GM23248 (cell line): ENCODE results near the gene GHR. TPM values are rescaled to one million over a fixed set of nuclear protein-coding genes. Genes with fewer than 3 reads are reported as not detected.
"Not testable (repeated sequence)": the region's sequence is repeated elsewhere in the genome, so short reads cannot be mapped to it uniquely, and the experiment has no call there.

Experiments
- DNase-seq: peaks from one replicate; pipeline ENCODE4 v3.0.0-alpha.2; 2015
- H2AFZ ChIP-seq: fragments of 200-600 bp; sonication (generic); 2 replicates; pipeline ENCODE4 v1.6.1; 2016; ENCODE audit warnings: antibody characterized with exemption
- H3F3A ChIP-seq: fragments of 200-600 bp; sonication (generic); 2 replicates; pipeline ENCODE4 v1.6.1; 2016; ENCODE audit warnings: mild to moderate bottlenecking, antibody characterized with exemption, mixed run types; ENCODE audit not compliant: insufficient read depth
- H3K27ac ChIP-seq: fragments of 200-600 bp; sonication (generic); 2 replicates; pipeline ENCODE4 v1.5.1; 2016; ENCODE audit warnings: mild to moderate bottlenecking
- H3K27me3 ChIP-seq: fragments of 200-600 bp; sonication (generic); replicated peaks from 2 replicates; pipeline ENCODE4 v1.6.1; 2016; ENCODE audit warnings: mild to moderate bottlenecking; ENCODE audit not compliant: insufficient read depth
- H3K36me3 ChIP-seq: fragments of 200-600 bp; sonication (generic); 2 replicates; pipeline ENCODE4 v1.6.1; 2016; ENCODE audit warnings: low read depth, mild to moderate bottlenecking
- H3K4me1 ChIP-seq: fragments of 200-600 bp; sonication (generic); 2 replicates; pipeline ENCODE4 v1.6.1; 2016; ENCODE audit warnings: mild to moderate bottlenecking; ENCODE audit not compliant: insufficient read depth
- H3K4me2 ChIP-seq: fragments of 200-600 bp; sonication (generic); one replicate; pipeline ENCODE4 v1.6.1; 2016; ENCODE audit warnings: mild to moderate bottlenecking; ENCODE audit not compliant: unreplicated experiment
- H3K4me3 ChIP-seq: fragments of 200-600 bp; sonication (generic); 2 replicates; pipeline ENCODE4 v1.5.1; 2016; ENCODE audit warnings: mild to moderate bottlenecking
- H3K79me2 ChIP-seq: fragments of 200-600 bp; sonication (generic); 2 replicates; pipeline ENCODE4 v1.6.1; 2016; ENCODE audit warnings: mild to moderate bottlenecking; ENCODE audit not compliant: insufficient read depth
- H3K9ac ChIP-seq: fragments of 200-600 bp; sonication (generic); 2 replicates; pipeline ENCODE4 v1.6.1; 2016; ENCODE audit warnings: mild to moderate bottlenecking
- H3K9me2 ChIP-seq: fragments of 200-600 bp; sonication (generic); 2 replicates; pipeline ENCODE4 v1.6.1; 2016; ENCODE audit warnings: mixed run types, mild to moderate bottlenecking, moderate library complexity; ENCODE audit not compliant: insufficient read depth
- H3K9me3 ChIP-seq: fragments of 200-600 bp; sonication (generic); one replicate; pipeline ENCODE4 v1.6.1; 2017; ENCODE audit warnings: low read depth
- H4K20me1 ChIP-seq: fragments of 200-600 bp; sonication (generic); 2 replicates; pipeline ENCODE4 v1.6.0; 2016; ENCODE audit not compliant: insufficient read depth
- EZH2 ChIP-seq: fragments of 200-600 bp; sonication (generic); IDR thresholded peaks from 2 replicates; pipeline ENCODE4 v1.6.1; 2018; ENCODE audit warnings: antibody characterized with exemption, mild to moderate bottlenecking; ENCODE audit not compliant: insufficient read depth, poor library complexity, severe bottlenecking
- EZH2phosphoT487 ChIP-seq: fragments of 200-600 bp; sonication (generic); IDR thresholded peaks from 2 replicates; pipeline ENCODE4 v1.6.1; 2018; ENCODE audit warnings: antibody characterized with exemption, moderate library complexity, mild to moderate bottlenecking, low read depth; ENCODE audit not compliant: insufficient read depth
- WGBS, 2 experiments: methylation state at CpG; one replicate each; pipeline ENCODE4 v1.1.6; 2015 to 2017; ENCODE audit warnings: low lambda C conversion rate in 2 of 2, low coverage in 1 of 2; ENCODE audit errors: missing lambda C conversion rate in 2 of 2; 5-methylcytosine and 5-hydroxymethylcytosine counted together
- in situ Hi-C: fragments of 300-500 bp; cut with MboI; formaldehyde crosslinking; loops from 2 replicates; pipeline ENCODE4 v1.15.0; 2020
- polyA plus RNA-seq: library from polyadenylated mRNA; unstranded; fragments of >200 nt; fragmentation: Nextera tagmentation; extraction: Ambion mirVana; gene quantifications from 2 replicates; pipeline ENCODE4 v1.2.1, GENCODE V29; 2016
- total RNA-seq: library from RNA; depleted of rRNA; stranded (reverse); fragments of >200 nt; shearing (Covaris generic); gene quantifications from 2 replicates; pipeline ENCODE4 v1.2.3, GENCODE V29; 2014

GHR gene
- total and polyA plus RNA-seq, 2 experiments from 2014 or later: 0.64 to 1.5 TPM

- Histone ChIP-seq H4K20me1 (no peaks in the 10 kb centered on the region), H3K4me1 (0 out of 2 replicates have a peak, but pooled peaks cover 5% of the 10 kb centered on the region), H3K4me2 (no peak overlapping the region), H3K79me2 (no peaks in the 10 kb centered on the region), H2AFZ (no peak overlapping the region), H3K27me3 (no peaks in the 10 kb centered on the region), H3K4me3 (no peak overlapping the region), H3K9me3 (no peaks in the 10 kb centered on the region), H3K27ac (no peak overlapping the region), H3F3A (no peaks in the 10 kb centered on the region), H3K9me2 (peaks cover 3% of the 10 kb centered on the region; the same call in 1 of the 2 replicates), H3K9ac (no peak overlapping the region), H3K36me3 (no peaks in the 10 kb centered on the region)
- in situ Hi-C loops: no loop called here
- TF ChIP-seq EZH2: no peak
- TF ChIP-seq EZH2phosphoT487: no peak
- 93 to 94% methylated on average over 4 of the region's 4 CpGs for WGBS, 2 experiments
- DNase-seq: no peak
Measured at GRCh38 chr5:42718591-42718990, 295.4 kb downstream of the GHR start.

GRCh38 chr5:42719034-42719433 is 295.8 kb downstream of the GHR start:
- H3K4me3 ChIP-seq: no peak overlapping the region
- no peak for TF ChIP-seq EZH2phosphoT487
- TF ChIP-seq EZH2: no peak
- H3F3A ChIP-seq: no peaks in the 10 kb centered on the region
- H4K20me1 ChIP-seq: no peaks in the 10 kb centered on the region
- in situ Hi-C loops: no loop called here
- no peak overlapping the region for H3K4me2 ChIP-seq
- H3K27ac ChIP-seq: no peak overlapping the region
- H3K79me2 ChIP-seq: no peaks in the 10 kb centered on the region
- H3K4me1 ChIP-seq: 0 out of 2 replicates have a peak, but pooled peaks cover 5% of the 10 kb centered on the region
- no peaks in the 10 kb centered on the region for H3K9me3 ChIP-seq
- 73 to 84% methylated on average over 2 of the region's 2 CpGs for WGBS, 2 experiments
- no peak overlapping the region for H2AFZ ChIP-seq
- no peaks in the 10 kb centered on the region for H3K27me3 ChIP-seq
- no peaks in the 10 kb centered on the region for H3K36me3 ChIP-seq
- peak; percentile 4 for DNase-seq
- no peak overlapping the region for H3K9ac ChIP-seq
- peaks cover 3% of the 10 kb centered on the region; the same call in 1 of the 2 replicates for H3K9me2 ChIP-seq

- Histone ChIP-seq H3K9me3 (no peaks in the 10 kb centered on the region), H4K20me1 (no peaks in the 10 kb centered on the region), H3K79me2 (no peaks in the 10 kb centered on the region), H3K4me3 (no peak overlapping the region), H3K9me2 (peaks cover 3% of the 10 kb centered on the region; the same call in 1 of the 2 replicates), H3K4me2 (no peak overlapping the region), H3F3A (no peaks in the 10 kb centered on the region), H3K27me3 (no peaks in the 10 kb centered on the region), H3K36me3 (no peaks in the 10 kb centered on the region), H3K4me1 (0 out of 2 replicates have a peak, but pooled peaks cover 5% of the 10 kb centered on the region), H3K27ac (no peak overlapping the region), H3K9ac (no peak overlapping the region), H2AFZ (no peak overlapping the region)
- WGBS, 2 experiments: 85 to 90% methylated on average over 6 of the region's 6 CpGs
- in situ Hi-C loops: no loop called here
- no peak for DNase-seq
- TF ChIP-seq EZH2 (no peak), EZH2phosphoT487 (no peak)
Measured at GRCh38 chr5:42720251-42720650, 297.0 kb downstream of the GHR start.

GRCh38 chr5:42721484-42721883 is 298.2 kb downstream of the GHR start:
- no peak for TF ChIP-seq EZH2
- Histone ChIP-seq H3K9me2 (peaks cover 3% of the 10 kb centered on the region; the same call in 1 of the 2 replicates), H3F3A (no peaks in the 10 kb centered on the region), H4K20me1 (no peaks in the 10 kb centered on the region), H3K4me3 (no peak overlapping the region), H3K27me3 (no peaks in the 10 kb centered on the region), H3K27ac (no peak overlapping the region), H3K4me1 (0 out of 2 replicates have a peak, but pooled peaks cover 5% of the 10 kb centered on the region), H3K36me3 (no peaks in the 10 kb centered on the region), H2AFZ (no peak overlapping the region), H3K79me2 (no peaks in the 10 kb centered on the region), H3K4me2 (no peak overlapping the region), H3K9ac (no peak overlapping the region), H3K9me3 (no peaks in the 10 kb centered on the region)
- no peak for DNase-seq
- in situ Hi-C loops: no loop called here

- H3K4me2 ChIP-seq, H3K9me2 ChIP-seq, H3K27me3 ChIP-seq, H3K4me3 ChIP-seq, H2AFZ ChIP-seq, H3K9ac ChIP-seq, DNase-seq, H3K79me2 ChIP-seq, H3K4me1 ChIP-seq, H3F3A ChIP-seq, in situ Hi-C loops, H3K9me3 ChIP-seq, H3K36me3 ChIP-seq, H3K27ac ChIP-seq, H4K20me1 ChIP-seq: not testable (repeated sequence)
- 87 to 92% methylated on average over 14 to 19 of the region's 24 CpGs for WGBS, 2 experiments
Measured at GRCh38 chr5:42734531-42735058, 311.4 kb downstream of the GHR start.
